ENCODE data around the gene PANK1.

DNA sequence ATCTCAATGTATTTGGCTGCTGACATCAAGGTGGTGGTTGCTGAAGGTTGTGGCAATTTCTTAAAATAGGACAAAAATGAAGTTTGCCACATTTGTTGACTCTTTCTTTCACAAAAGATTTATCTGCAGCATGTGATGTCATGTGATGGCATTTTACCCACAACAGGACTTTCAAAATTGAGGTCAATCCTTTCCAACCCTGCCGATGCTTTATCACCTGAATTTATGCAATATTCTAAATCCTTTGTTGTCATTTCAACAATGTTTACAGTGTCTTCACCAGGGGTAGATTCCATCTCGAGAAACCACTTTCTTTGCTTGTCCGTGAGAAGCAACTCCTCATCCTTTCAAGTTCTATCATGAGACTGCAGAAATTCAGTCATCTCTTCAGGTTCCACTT, 69.0 kb downstream of the PANK1 start:
- TF ChIP-seq NRF1 (IDR thresholded peaks at IDR 0.05; ENCODE audit: low read depth, low read length) = no peak
- no peak for TF ChIP-seq SUZ12 (IDR thresholded peaks at IDR 0.05; ENCODE audit: low read length)
- TF ChIP-seq POLR2AphosphoS5 (IDR thresholded peaks at IDR 0.05; ENCODE audit: low read depth, low read length) = no peak
- TF ChIP-seq, protein P1, sequence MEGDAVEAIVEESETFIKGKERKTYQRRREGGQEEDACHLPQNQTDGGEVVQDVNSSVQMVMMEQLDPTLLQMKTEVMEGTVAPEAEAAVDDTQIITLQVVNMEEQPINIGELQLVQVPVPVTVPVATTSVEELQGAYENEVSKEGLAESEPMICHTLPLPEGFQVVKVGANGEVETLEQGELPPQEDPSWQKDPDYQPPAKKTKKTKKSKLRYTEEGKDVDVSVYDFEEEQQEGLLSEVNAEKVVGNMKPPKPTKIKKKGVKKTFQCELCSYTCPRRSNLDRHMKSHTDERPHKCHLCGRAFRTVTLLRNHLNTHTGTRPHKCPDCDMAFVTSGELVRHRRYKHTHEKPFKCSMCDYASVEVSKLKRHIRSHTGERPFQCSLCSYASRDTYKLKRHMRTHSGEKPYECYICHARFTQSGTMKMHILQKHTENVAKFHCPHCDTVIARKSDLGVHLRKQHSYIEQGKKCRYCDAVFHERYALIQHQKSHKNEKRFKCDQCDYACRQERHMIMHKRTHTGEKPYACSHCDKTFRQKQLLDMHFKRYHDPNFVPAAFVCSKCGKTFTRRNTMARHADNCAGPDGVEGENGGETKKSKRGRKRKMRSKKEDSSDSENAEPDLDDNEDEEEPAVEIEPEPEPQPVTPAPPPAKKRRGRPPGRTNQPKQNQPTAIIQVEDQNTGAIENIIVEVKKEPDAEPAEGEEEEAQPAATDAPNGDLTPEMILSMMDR (IDR thresholded peaks at IDR 0.05; ENCODE audit: control extremely low read depth in 1 of 3, insufficient read depth in 1 of 3, low read depth in 1 of 3, low read length in 3 of 3) = no peak
- TF ChIP-seq CTBP2 (IDR thresholded peaks at IDR 0.05; ENCODE audit: borderline replicate concordance, insufficient read depth, insufficient read length, low read length) = no peak
- no peak for TF ChIP-seq RAD21 (IDR thresholded peaks at IDR 0.05 in 1 of 2, conservative IDR thresholded peaks at IDR 0.05 in 1 of 2; ENCODE audit: low read depth in 2 of 2, low read length in 2 of 2)
- TF ChIP-seq JUND (IDR thresholded peaks at IDR 0.05; ENCODE audit: low read length) = no peak
- TF ChIP-seq SP2 (IDR thresholded peaks at IDR 0.05; ENCODE audit: low read length) = no peak
- no peak for TF ChIP-seq EZH2 (IDR thresholded peaks at IDR 0.05; ENCODE audit: low read depth, low read length, severe bottlenecking)
- no peak for TF ChIP-seq TAF1 (IDR thresholded peaks at IDR 0.05; ENCODE audit: low read depth, low read length)
- TF ChIP-seq TEAD4 (IDR thresholded peaks at IDR 0.05; ENCODE audit: low read depth, low read length) = no peak

Measured in H1 (cell line).